ENCODE measurements around the gene SRRM1.
"Not testable (repeated sequence)": the region's sequence is repeated elsewhere in the genome, so short reads cannot be mapped to it uniquely, and the experiment has no call there.

Gene SRRM1

GRCh38 chr1:24694380-24694843 lies 51.3 kb downstream of the SRRM1 start:
- DNase-seq (ENCODE audit: low spot score) = no peak

- DNase-seq (ENCODE audit: low spot score) = no peak
Observed at GRCh38 chr1:24695202-24695974, 52.3 kb downstream of the SRRM1 start.

- DNase-seq (ENCODE audit: low spot score) = no peak
Observed at GRCh38 chr1:24696041-24696755, 53.1 kb downstream of the SRRM1 start.

GRCh38 chr1:24696756-24697330 lies 53.7 kb downstream of the SRRM1 start:
- DNase-seq (ENCODE audit: low spot score) = no peak

- not testable (repeated sequence) for DNase-seq (ENCODE audit: low spot score)
Observed at GRCh38 chr1:24697453-24698001, 54.4 kb downstream of the SRRM1 start.

- not testable (repeated sequence) for DNase-seq (ENCODE audit: low spot score)
Observed at GRCh38 chr1:24698326-24698725, 55.2 kb downstream of the SRRM1 start.

GRCh38 chr1:24699628-24700027 lies 56.5 kb downstream of the SRRM1 start:
- no peak for DNase-seq (ENCODE audit: low spot score)

GRCh38 chr1:24702511-24703293 lies 59.6 kb downstream of the SRRM1 start:
- DNase-seq (ENCODE audit: low spot score) = no peak

- DNase-seq (ENCODE audit: low spot score) = no peak
Observed at GRCh38 chr1:24704411-24705259, 61.5 kb downstream of the SRRM1 start.

GRCh38 chr1:24705260-24706073 lies 62.4 kb downstream of the SRRM1 start:
- peak; percentile 90 for DNase-seq (ENCODE audit: low spot score)

- DNase-seq (ENCODE audit: low spot score) = not testable (repeated sequence)
Observed at GRCh38 chr1:24706074-24706389, 62.9 kb downstream of the SRRM1 start.

GRCh38 chr1:24707687-24708086 lies 64.6 kb downstream of the SRRM1 start:
- DNase-seq (ENCODE audit: low spot score) = no peak

GRCh38 chr1:24708938-24709337 lies 65.8 kb downstream of the SRRM1 start:
- DNase-seq (ENCODE audit: low spot score) = no peak

GRCh38 chr1:24709791-24710441 lies 66.8 kb downstream of the SRRM1 start:
- no peak for DNase-seq (ENCODE audit: low spot score)

GRCh38 chr1:24711329-24711728 lies 68.2 kb downstream of the SRRM1 start:
- no peak for DNase-seq (ENCODE audit: low spot score)

GRCh38 chr1:24713176-24713575 lies 70.1 kb downstream of the SRRM1 start:
- DNase-seq (ENCODE audit: low spot score) = no peak

GRCh38 chr1:24713736-24714135 lies 70.6 kb downstream of the SRRM1 start:
- DNase-seq (ENCODE audit: low spot score) = no peak

GRCh38 chr1:24714859-24715520 lies 71.9 kb downstream of the SRRM1 start:
- no peak for DNase-seq (ENCODE audit: low spot score)

- no peak for DNase-seq (ENCODE audit: low spot score)
Observed at GRCh38 chr1:24715658-24716057, 72.6 kb downstream of the SRRM1 start.

All from SW480 (cell line).